Measurements from ENCODE around the gene ARHGAP26. TPM values are rescaled to one million over a fixed set of nuclear protein-coding genes. Genes with fewer than 3 reads are reported as not detected.

Gene ARHGAP26
- polyA plus RNA-seq, 3 donors: 26.5 to 56.8 (median 28.7) TPM

DNA sequence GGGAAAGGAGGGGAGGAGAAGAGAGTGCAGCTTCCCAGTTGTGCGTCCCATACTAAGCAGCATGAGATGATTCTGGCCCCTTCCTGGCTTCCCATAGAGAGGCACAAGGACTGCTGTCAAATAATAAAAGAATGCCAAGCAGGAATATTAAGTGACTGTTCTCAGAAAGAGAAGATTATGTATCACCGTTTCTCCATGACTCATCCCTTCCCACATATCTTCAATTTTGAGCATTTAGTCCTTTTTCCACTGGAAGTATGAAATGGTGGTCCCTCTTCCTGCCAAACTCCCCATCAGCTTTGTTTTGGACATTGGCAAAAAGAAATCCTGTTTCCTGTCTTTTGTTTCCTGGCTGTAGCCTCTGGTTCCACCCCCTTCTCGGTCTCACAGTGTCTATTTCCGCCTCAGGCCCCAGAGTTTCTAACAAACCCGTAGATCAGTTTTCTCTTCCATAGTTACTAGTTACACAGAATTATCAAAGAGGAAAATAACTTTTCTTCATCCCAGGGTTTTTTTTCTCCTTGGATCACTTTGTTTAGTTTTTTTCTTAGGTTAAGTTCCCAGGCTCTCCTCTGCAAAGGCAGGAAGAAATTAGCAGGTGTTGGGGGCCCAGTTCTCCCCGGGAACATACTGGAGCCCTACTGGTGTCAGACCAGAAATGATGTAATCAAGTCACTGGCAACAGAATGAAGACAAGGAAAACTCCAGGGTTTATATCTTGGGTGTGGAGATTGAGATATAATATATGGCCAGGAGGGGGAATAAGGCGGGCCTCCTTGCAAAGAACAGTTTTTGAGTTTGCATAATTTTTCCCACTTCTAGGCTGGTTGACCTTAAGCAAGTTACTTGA is 26.4 kb upstream of the ARHGAP26 start:
- H3K27ac ChIP-seq (ENCODE audit: low read depth in 1 of 2, low read length in 2 of 2): no peak overlapping the region
- H3K4me3 ChIP-seq (replicated peaks in 1 of 3; ENCODE audit: low read depth in 2 of 3, low read length in 3 of 3): no peak overlapping the region
- intact Hi-C loops (cut with micrococcal nuclease): no loop called here
- no peaks in the 10 kb centered on the region for H3K79me2 ChIP-seq (ENCODE audit: insufficient read depth, low read length)
- H3K4me1 Mint-ChIP-seq: peaks cover 30% of the 10 kb centered on the region
- H3K36me3 ChIP-seq (replicated peaks in 1 of 2; ENCODE audit: control insufficient read depth in 1 of 2, insufficient read depth in 2 of 2, low read length in 2 of 2): no peaks in the 10 kb centered on the region
- no peak for DNase-seq
- H3K27me3 ChIP-seq (ENCODE audit: control insufficient read depth in 2 of 2, insufficient read depth in 2 of 2, low read length in 2 of 2): no peaks in the 10 kb centered on the region
- H3K9me3 ChIP-seq (replicated peaks in 1 of 2; ENCODE audit: control insufficient read depth in 1 of 2, insufficient read depth in 1 of 2, low read length in 2 of 2): no peaks in the 10 kb centered on the region
- H3K4me2 ChIP-seq (replicated peaks; ENCODE audit: extremely low read depth, low read length, poor library complexity, severe bottlenecking): no peak overlapping the region
- no peak overlapping the region for H3K9ac ChIP-seq (ENCODE audit: insufficient read depth, low read length, poor library complexity, severe bottlenecking)
- TF ChIP-seq, protein P1, sequence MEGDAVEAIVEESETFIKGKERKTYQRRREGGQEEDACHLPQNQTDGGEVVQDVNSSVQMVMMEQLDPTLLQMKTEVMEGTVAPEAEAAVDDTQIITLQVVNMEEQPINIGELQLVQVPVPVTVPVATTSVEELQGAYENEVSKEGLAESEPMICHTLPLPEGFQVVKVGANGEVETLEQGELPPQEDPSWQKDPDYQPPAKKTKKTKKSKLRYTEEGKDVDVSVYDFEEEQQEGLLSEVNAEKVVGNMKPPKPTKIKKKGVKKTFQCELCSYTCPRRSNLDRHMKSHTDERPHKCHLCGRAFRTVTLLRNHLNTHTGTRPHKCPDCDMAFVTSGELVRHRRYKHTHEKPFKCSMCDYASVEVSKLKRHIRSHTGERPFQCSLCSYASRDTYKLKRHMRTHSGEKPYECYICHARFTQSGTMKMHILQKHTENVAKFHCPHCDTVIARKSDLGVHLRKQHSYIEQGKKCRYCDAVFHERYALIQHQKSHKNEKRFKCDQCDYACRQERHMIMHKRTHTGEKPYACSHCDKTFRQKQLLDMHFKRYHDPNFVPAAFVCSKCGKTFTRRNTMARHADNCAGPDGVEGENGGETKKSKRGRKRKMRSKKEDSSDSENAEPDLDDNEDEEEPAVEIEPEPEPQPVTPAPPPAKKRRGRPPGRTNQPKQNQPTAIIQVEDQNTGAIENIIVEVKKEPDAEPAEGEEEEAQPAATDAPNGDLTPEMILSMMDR (IDR thresholded peaks at IDR 0.05): no peak
- no peaks in the 10 kb centered on the region for H3K36me3 Mint-ChIP-seq
- no peaks in the 10 kb centered on the region for H3K9me3 Mint-ChIP-seq
- peaks cover 0 to 6% (median 1%) of the 10 kb centered on the region in 3 donors for H3K27me3 Mint-ChIP-seq (ENCODE audit: low read depth in 3 of 3)
- H3K27ac Mint-ChIP-seq: peak overlapping the region in 2 of 7 donors; percentile 6 to 10
- peaks cover 19 to 30% of the 10 kb centered on the region in 2 donors for H3K4me1 ChIP-seq (ENCODE audit: control insufficient read depth in 1 of 2, insufficient read depth in 2 of 2, low read length in 2 of 2)
- H3K4me3 Mint-ChIP-seq: peak overlapping the region in 1 of 2 donors; percentile 56
- no peaks in the 10 kb centered on the region for H4K20me1 ChIP-seq (ENCODE audit: insufficient read depth, low read length)
- peak overlapping the region; percentile 43 for H2AFZ ChIP-seq (ENCODE audit: insufficient read depth, low read depth, low read length, poor library complexity, severe bottlenecking)
- 0% methylated on average over 2 of the region's 7 CpGs for WGBS (ENCODE audit: insufficient coverage)

DNA sequence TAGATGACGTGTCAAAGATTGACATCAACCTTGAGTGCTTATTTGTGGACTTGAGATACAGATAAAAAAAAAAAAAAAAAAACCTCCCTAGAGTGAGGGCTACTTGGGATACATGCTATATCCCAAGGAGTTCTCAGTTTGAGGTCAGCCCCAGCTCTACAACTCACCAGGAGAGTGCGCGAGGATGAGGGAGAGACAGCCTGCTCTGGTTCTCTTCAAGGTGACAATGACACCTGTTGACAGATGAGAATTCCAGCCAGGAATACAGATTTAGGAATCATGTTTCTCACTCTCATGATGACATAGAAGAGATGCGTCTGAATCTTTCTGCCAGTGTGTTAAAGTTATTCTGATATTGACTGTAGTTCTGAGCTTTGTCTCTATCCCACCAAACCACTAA is 24.9 kb upstream of the ARHGAP26 start:
- peaks cover 31 to 43% of the 10 kb centered on the region in 2 donors for H3K4me1 ChIP-seq (ENCODE audit: control insufficient read depth in 1 of 2, insufficient read depth in 2 of 2, low read length in 2 of 2)
- H3K9me3 ChIP-seq (replicated peaks in 1 of 2; ENCODE audit: control insufficient read depth in 1 of 2, insufficient read depth in 1 of 2, low read length in 2 of 2): no peaks in the 10 kb centered on the region
- no peaks in the 10 kb centered on the region for H3K9me3 Mint-ChIP-seq
- peaks cover 0 to 6% (median 1%) of the 10 kb centered on the region in 3 donors for H3K27me3 Mint-ChIP-seq (ENCODE audit: low read depth in 3 of 3)
- WGBS (ENCODE audit: insufficient coverage): 100% methylated on average over 2 of the region's 4 CpGs
- H3K27me3 ChIP-seq (ENCODE audit: control insufficient read depth in 2 of 2, insufficient read depth in 2 of 2, low read length in 2 of 2): no peaks in the 10 kb centered on the region
- no peak overlapping the region for H2AFZ ChIP-seq (ENCODE audit: insufficient read depth, low read depth, low read length, poor library complexity, severe bottlenecking)
- H3K27ac Mint-ChIP-seq: no peak overlapping the region
- no peaks in the 10 kb centered on the region for H4K20me1 ChIP-seq (ENCODE audit: insufficient read depth, low read length)
- no peaks in the 10 kb centered on the region for H3K79me2 ChIP-seq (ENCODE audit: insufficient read depth, low read length)
- H3K4me3 ChIP-seq (replicated peaks in 1 of 3; ENCODE audit: low read depth in 2 of 3, low read length in 3 of 3): no peak overlapping the region
- H3K36me3 ChIP-seq (replicated peaks in 1 of 2; ENCODE audit: control insufficient read depth in 1 of 2, insufficient read depth in 2 of 2, low read length in 2 of 2): no peaks in the 10 kb centered on the region
- peaks cover 40% of the 10 kb centered on the region for H3K4me1 Mint-ChIP-seq
- H3K9ac ChIP-seq (ENCODE audit: insufficient read depth, low read length, poor library complexity, severe bottlenecking): no peak overlapping the region
- TF ChIP-seq, protein P1 (IDR thresholded peaks at IDR 0.05): no peak
- intact Hi-C loops (cut with micrococcal nuclease): no loop called here
- H3K4me3 Mint-ChIP-seq: no peak overlapping the region
- H3K4me2 ChIP-seq (replicated peaks; ENCODE audit: extremely low read depth, low read length, poor library complexity, severe bottlenecking): no peak overlapping the region
- no peak for DNase-seq
- no peak overlapping the region for H3K27ac ChIP-seq (ENCODE audit: low read depth in 1 of 2, low read length in 2 of 2)
- no peaks in the 10 kb centered on the region for H3K36me3 Mint-ChIP-seq
